ENCODE data around the gene SYNGAP1. TPM values are rescaled to one million over a fixed set of nuclear protein-coding genes. Genes with fewer than 3 reads are reported as not detected.

Gene SYNGAP1
- polyA plus RNA-seq, 1 of the 3 experiments (the other 2 are of a cell fraction) = 8.8 TPM

- CTCF ChIA-PET = interaction anchor here (1.2 kb wide), 1 partner anchor 9 kb away, joined by 3 read pairs; no protein-coding TSS in a partner anchor
- TF ChIP-seq FOXM1 (IDR thresholded peaks at IDR 0.05; ENCODE audit: low read depth) = no peak
- no peak for TF ChIP-seq ZBTB33 (IDR thresholded peaks at IDR 0.05; ENCODE audit: borderline replicate concordance, low read depth)
- TF ChIP-seq, protein P1, sequence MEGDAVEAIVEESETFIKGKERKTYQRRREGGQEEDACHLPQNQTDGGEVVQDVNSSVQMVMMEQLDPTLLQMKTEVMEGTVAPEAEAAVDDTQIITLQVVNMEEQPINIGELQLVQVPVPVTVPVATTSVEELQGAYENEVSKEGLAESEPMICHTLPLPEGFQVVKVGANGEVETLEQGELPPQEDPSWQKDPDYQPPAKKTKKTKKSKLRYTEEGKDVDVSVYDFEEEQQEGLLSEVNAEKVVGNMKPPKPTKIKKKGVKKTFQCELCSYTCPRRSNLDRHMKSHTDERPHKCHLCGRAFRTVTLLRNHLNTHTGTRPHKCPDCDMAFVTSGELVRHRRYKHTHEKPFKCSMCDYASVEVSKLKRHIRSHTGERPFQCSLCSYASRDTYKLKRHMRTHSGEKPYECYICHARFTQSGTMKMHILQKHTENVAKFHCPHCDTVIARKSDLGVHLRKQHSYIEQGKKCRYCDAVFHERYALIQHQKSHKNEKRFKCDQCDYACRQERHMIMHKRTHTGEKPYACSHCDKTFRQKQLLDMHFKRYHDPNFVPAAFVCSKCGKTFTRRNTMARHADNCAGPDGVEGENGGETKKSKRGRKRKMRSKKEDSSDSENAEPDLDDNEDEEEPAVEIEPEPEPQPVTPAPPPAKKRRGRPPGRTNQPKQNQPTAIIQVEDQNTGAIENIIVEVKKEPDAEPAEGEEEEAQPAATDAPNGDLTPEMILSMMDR (IDR thresholded peaks at IDR 0.05) = no peak
- no peak for TF ChIP-seq RXRA (IDR thresholded peaks at IDR 0.05; ENCODE audit: borderline replicate concordance, low read depth)
- no peak for TF ChIP-seq RAD21 (IDR thresholded peaks at IDR 0.05; ENCODE audit: low read length)
- no peak for TF ChIP-seq JUND (IDR thresholded peaks at IDR 0.05)
- TF ChIP-seq GABPA (IDR thresholded peaks at IDR 0.05; ENCODE audit: low read depth) = no peak
Observed at GRCh38 chr6:33504486-33504885, 84.6 kb downstream of the SYNGAP1 start.

More at GRCh38 chr6:33504486-33504885, 84.6 kb downstream of the SYNGAP1 start:
- no peaks in the 10 kb centered on the region for H3K36me3 ChIP-seq (replicated peaks in 1 of 2; ENCODE audit: control insufficient read depth in 1 of 2, insufficient read depth in 2 of 2, low read length in 1 of 2)
- H4K20me1 ChIP-seq (ENCODE audit: insufficient read depth) = no peaks in the 10 kb centered on the region
- no peak overlapping the region for H2AFZ ChIP-seq (ENCODE audit: low read depth)
- H3K9ac ChIP-seq = no peak overlapping the region
- H3K4me1 ChIP-seq (ENCODE audit: control insufficient read depth in 1 of 2, insufficient read depth in 2 of 2, low read depth in 1 of 2, low read length in 1 of 2) = no peaks in the 10 kb centered on the region; a peak in 1 of 4 replicates
- no peaks in the 10 kb centered on the region for H3K9me2 ChIP-seq
- no peaks in the 10 kb centered on the region for H3K9me3 ChIP-seq
- DNase-seq = no peak
- no peaks in the 10 kb centered on the region for H3F3A ChIP-seq (replicated peaks; ENCODE audit: insufficient read depth)
- H3K4me2 ChIP-seq = no peak overlapping the region
- H3K27ac ChIP-seq (ENCODE audit: low read depth in 2 of 2, low read length in 1 of 2) = no peak overlapping the region
- H3K4me3 ChIP-seq (ENCODE audit: low read depth in 2 of 2, low read length in 1 of 2) = no peak overlapping the region
- no peaks in the 10 kb centered on the region; the same call in 1 of the 2 replicates for H3K27me3 ChIP-seq (ENCODE audit: insufficient read depth)
- POLR2A ChIA-PET = no interaction called here
- H3K79me2 ChIP-seq (ENCODE audit: insufficient read depth) = no peaks in the 10 kb centered on the region

Small RNA genes within 50 kb of the gene (small RNA-seq; reads per million reads assigned to genes)
- gene RPL35AP4 (0 reads per million in 7 experiments), gene ZBTB9 (0 reads per million in 7 experiments)

Other genes with a start within 250 kb of the SYNGAP1 start
- gene COL11A2, start 227.6 kb upstream of the SYNGAP1 start, polyA plus RNA-seq (2012; rRNA removed) = 0.99 and 1.1 TPM in 2 replicates
- gene RXRB, start 219.4 kb upstream of the SYNGAP1 start, polyA plus RNA-seq (2012; rRNA removed) = 45.8 and 61.0 TPM in 2 replicates
- 129 and 138 TPM in 2 replicates for gene SLC39A7, start 219.2 kb upstream of the SYNGAP1 start, polyA plus RNA-seq (2012; rRNA removed)
- 33.5 and 37.5 TPM in 2 replicates for gene HSD17B8, start 215.4 kb upstream of the SYNGAP1 start, polyA plus RNA-seq (2012; rRNA removed)
- gene RING1, start 211.6 kb upstream of the SYNGAP1 start, polyA plus RNA-seq (2012; rRNA removed) = 55.1 and 61.3 TPM in 2 replicates
- 74.0 and 90.7 TPM in 2 replicates for gene VPS52, start 148.2 kb upstream of the SYNGAP1 start, polyA plus RNA-seq (2012; rRNA removed)
- gene RPS18, start 148.0 kb upstream of the SYNGAP1 start, polyA plus RNA-seq (2012; rRNA removed) = 12,112 and 13,423 TPM in 2 replicates
- 0.55 and 0.56 TPM in 2 replicates for gene B3GALT4, start 142.9 kb upstream of the SYNGAP1 start, polyA plus RNA-seq (2012; rRNA removed)
- 153 and 172 TPM in 2 replicates for gene WDR46, start 130.8 kb upstream of the SYNGAP1 start, polyA plus RNA-seq (2012; rRNA removed)
- gene PFDN6, start 130.5 kb upstream of the SYNGAP1 start, polyA plus RNA-seq (2012; rRNA removed) = 182 and 213 TPM in 2 replicates
- 59.4 and 71.2 TPM in 2 replicates for gene RGL2, start 121.1 kb upstream of the SYNGAP1 start, polyA plus RNA-seq (2012; rRNA removed)
- gene TAPBP, start 106.0 kb upstream of the SYNGAP1 start, polyA plus RNA-seq (2012; rRNA removed) = 27.9 and 44.5 TPM in 2 replicates
- gene ZBTB22, start 102.3 kb upstream of the SYNGAP1 start, polyA plus RNA-seq (2012; rRNA removed) = 19.5 and 22.2 TPM in 2 replicates
- gene DAXX, start 97.1 kb upstream of the SYNGAP1 start, polyA plus RNA-seq (2012; rRNA removed) = 46.9 and 51.4 TPM in 2 replicates
- 29.6 and 35.9 TPM in 2 replicates for gene KIFC1, start 28.2 kb upstream of the SYNGAP1 start, polyA plus RNA-seq (2012; rRNA removed)
- gene PHF1, start 9.1 kb upstream of the SYNGAP1 start, polyA plus RNA-seq (2012; rRNA removed) = 48.7 and 59.0 TPM in 2 replicates
- gene CUTA, start 2.0 kb upstream of the SYNGAP1 start, polyA plus RNA-seq (2012; rRNA removed) = 349 and 444 TPM in 2 replicates
- gene ZBTB9, start 34.5 kb downstream of the SYNGAP1 start, polyA plus RNA-seq (2012; rRNA removed) = 5.7 and 5.9 TPM in 2 replicates
- gene BAK1, start 160.2 kb downstream of the SYNGAP1 start, polyA plus RNA-seq (2012; rRNA removed) = 15.4 and 21.2 TPM in 2 replicates
- 4.7 and 8.1 TPM in 2 replicates for gene ITPR3, start 201.3 kb downstream of the SYNGAP1 start, polyA plus RNA-seq (2012; rRNA removed)

Measured in SK-N-SH (cell line).